Osteocyte (in vitro differentiated cells): ENCODE results near the gene TTLL12. TPM values are rescaled to one million over a fixed set of nuclear protein-coding genes. Genes with fewer than 3 reads are reported as not detected.

Source experiments
- DNase-seq: peaks from one replicate; pipeline ENCODE4 v3.0.0; 2021; ENCODE audit warnings: mixed read lengths; ENCODE audit not compliant: unreplicated experiment; ENCODE audit errors: extremely low spot score
- H3K27ac Mint-ChIP-seq: one replicate; pipeline ENCODE4 v1.8.0; 2021; ENCODE audit warnings: mild to moderate bottlenecking, mixed read lengths; ENCODE audit not compliant: unreplicated experiment
- H3K27me3 Mint-ChIP-seq: one replicate; pipeline ENCODE4 v1.8.0; 2021; ENCODE audit warnings: mixed read lengths; ENCODE audit not compliant: unreplicated experiment
- H3K36me3 Mint-ChIP-seq: one replicate; pipeline ENCODE4 v1.8.0; 2021; ENCODE audit warnings: mixed read lengths; ENCODE audit not compliant: unreplicated experiment
- H3K4me1 Mint-ChIP-seq: one replicate; pipeline ENCODE4 v1.8.0; 2021; ENCODE audit warnings: mixed read lengths; ENCODE audit not compliant: unreplicated experiment
- H3K4me3 Mint-ChIP-seq: one replicate; pipeline ENCODE4 v1.8.0; 2021; ENCODE audit warnings: mild to moderate bottlenecking, moderate library complexity, mixed read lengths; ENCODE audit not compliant: unreplicated experiment
- H3K9me3 Mint-ChIP-seq: one replicate; pipeline ENCODE4 v1.8.0; 2021; ENCODE audit warnings: mixed read lengths; ENCODE audit not compliant: unreplicated experiment
- total RNA-seq: library from RNA; stranded (reverse); gene quantifications from 2 replicates; pipeline ENCODE4 v1.2.1, GENCODE V29; 2021
- TF ChIP-seq, protein P1 (sequence below): fragments of 200-600 bp; sonication (generic); IDR thresholded peaks from 2 replicates; pipeline ENCODE4 v1.5.0; 2021; ENCODE audit warnings: antibody characterized with exemption, mild to moderate bottlenecking, moderate library complexity

Gene TTLL12
- total RNA-seq, 1 donor from 2014 or later, result 35.6 TPM

DNA sequence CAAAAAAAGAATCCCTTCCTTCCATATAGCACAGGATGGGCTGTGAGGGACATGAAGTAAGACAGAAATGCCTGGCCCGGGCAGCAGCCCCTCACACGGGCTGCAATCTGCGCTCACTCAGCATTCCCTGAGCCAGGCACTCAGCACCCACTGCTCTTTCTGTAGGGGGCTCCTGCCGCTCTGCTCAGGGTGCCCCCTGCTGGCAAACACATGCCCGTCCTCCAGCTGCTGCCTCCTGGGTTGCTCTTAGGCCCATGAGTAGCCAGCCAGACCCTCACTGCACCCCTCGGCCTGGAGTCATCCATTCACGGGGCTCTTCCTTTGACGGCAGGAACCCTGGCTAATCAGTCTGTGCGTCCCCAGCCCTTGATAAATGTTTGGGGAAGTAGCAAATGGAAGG is 50.7 kb downstream of the TTLL12 start:
- Mint-ChIP-seq H3K27ac (no peak overlapping the region), H3K36me3 (peaks cover 31% of the 10 kb centered on the region), H3K4me3 (no peak overlapping the region), H3K4me1 (no peaks in the 10 kb centered on the region), H3K27me3 (no peaks in the 10 kb centered on the region), H3K9me3 (no peaks in the 10 kb centered on the region)
- TF ChIP-seq, protein P1, sequence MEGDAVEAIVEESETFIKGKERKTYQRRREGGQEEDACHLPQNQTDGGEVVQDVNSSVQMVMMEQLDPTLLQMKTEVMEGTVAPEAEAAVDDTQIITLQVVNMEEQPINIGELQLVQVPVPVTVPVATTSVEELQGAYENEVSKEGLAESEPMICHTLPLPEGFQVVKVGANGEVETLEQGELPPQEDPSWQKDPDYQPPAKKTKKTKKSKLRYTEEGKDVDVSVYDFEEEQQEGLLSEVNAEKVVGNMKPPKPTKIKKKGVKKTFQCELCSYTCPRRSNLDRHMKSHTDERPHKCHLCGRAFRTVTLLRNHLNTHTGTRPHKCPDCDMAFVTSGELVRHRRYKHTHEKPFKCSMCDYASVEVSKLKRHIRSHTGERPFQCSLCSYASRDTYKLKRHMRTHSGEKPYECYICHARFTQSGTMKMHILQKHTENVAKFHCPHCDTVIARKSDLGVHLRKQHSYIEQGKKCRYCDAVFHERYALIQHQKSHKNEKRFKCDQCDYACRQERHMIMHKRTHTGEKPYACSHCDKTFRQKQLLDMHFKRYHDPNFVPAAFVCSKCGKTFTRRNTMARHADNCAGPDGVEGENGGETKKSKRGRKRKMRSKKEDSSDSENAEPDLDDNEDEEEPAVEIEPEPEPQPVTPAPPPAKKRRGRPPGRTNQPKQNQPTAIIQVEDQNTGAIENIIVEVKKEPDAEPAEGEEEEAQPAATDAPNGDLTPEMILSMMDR, result peak; percentile 59
- no peak for DNase-seq

DNA sequence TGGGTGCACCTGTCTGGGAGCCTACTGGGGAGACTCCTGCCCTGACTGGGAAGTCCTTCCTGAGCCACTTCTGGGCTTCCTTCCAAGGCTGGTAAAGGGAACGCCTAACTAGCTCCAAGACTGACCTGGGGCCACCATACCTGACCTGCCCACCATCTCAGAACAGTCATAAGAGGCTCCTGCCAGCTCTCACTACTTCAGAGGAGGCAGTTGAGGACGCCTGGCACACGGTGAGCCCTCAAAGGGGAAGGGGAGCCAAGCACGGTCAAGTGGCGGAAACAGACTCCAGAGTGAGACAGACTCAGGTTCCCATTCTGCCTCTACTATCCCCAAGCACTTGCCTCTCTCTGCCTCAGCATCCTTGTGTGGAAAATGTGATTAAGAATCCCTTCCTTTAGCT is 51.4 kb downstream of the TTLL12 start:
- no peak for DNase-seq
- Mint-ChIP-seq H3K9me3 (no peaks in the 10 kb centered on the region), H3K27me3 (no peaks in the 10 kb centered on the region), H3K36me3 (peaks cover 29% of the 10 kb centered on the region), H3K27ac (no peak overlapping the region), H3K4me1 (no peaks in the 10 kb centered on the region), H3K4me3 (no peak overlapping the region)
- TF ChIP-seq, protein P1, result no peak

DNA sequence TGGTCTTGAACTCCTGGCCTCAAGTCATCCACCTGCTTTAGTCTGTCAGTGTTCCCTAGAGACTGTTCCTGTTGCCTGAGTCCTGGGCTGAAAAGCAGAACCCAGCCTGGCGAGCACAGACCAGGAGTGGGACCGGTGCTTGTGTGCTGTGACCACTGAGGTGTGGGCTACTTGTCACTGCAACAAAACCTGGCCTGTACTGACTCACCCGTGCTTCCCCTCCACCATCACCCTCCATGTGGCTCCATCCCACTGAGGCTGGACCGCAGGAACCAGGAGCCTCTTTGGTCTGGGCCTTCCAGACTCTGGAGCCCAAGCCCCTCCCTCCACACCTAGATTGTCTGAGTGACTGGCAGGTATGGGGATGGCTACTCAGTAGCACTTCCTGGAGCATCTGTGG is 52.4 kb downstream of the TTLL12 start:
- Mint-ChIP-seq H3K27ac (no peak overlapping the region), H3K4me3 (no peak overlapping the region), H3K4me1 (no peaks in the 10 kb centered on the region), H3K27me3 (no peaks in the 10 kb centered on the region), H3K36me3 (peaks cover 24% of the 10 kb centered on the region), H3K9me3 (no peaks in the 10 kb centered on the region)
- DNase-seq, result no peak
- TF ChIP-seq, protein P1, result no peak

DNA sequence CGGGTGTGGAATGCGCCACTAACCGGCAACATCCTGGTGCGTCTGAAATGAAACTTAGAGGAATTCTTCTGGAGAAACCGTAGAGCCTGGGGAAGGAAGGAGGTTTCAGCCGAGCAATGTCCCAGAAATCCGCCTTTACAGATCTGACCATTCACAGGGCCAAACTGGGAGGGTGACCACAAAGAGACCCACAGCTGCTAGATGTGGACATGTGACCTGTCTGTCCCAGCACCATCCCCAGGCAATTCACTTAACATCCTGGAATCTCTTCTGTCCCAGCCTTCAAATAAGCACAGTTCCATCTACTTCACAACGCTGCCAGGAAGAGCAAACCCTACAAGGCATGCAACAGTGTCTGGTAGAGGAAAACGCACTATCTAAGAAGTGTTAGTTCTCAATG is 53.5 kb downstream of the TTLL12 start:
- DNase-seq, result no peak
- H3K36me3 Mint-ChIP-seq, result peaks cover 19% of the 10 kb centered on the region

DNA sequence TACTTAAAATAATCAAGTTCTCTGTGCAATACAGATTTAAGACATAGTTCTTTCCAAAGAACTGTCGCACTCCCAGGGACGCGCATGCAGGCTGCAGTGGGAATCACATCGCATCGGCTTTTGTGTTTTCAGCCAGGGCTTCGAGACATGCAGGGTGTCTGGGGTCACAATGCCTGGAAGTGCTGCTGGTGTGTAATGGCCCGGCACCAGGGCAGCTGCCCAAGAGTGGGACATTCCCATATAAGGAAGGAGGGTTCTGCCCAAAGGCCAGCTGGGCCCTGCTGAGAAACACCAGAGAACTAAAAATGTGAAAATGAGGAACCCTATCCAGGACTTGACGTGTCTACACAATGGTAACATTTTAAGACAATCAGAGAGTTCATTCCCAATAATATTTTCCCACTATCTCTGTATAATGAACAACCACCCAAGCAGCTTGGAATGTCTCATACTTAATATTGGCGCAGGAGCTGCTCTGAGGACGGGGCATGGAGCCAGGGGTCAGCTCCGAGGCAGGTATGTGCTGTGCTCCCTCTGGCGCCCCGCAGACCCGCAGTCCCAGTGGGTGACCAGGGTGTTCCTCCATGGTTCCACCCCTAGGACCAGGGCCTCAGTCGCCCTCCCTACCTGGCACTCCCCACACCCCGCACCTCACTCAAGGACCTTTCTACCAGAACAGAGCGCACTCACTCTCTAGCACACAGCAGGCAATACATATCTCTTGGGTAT is 55.0 kb downstream of the TTLL12 start:
- H3K27me3 Mint-ChIP-seq, result no peaks in the 10 kb centered on the region
- no peak overlapping the region for H3K4me3 Mint-ChIP-seq
- no peak overlapping the region for H3K27ac Mint-ChIP-seq
- TF ChIP-seq, protein P1, result no peak
- H3K36me3 Mint-ChIP-seq, result peaks cover 10% of the 10 kb centered on the region
- no peaks in the 10 kb centered on the region for H3K9me3 Mint-ChIP-seq
- H3K4me1 Mint-ChIP-seq, result peaks cover 7% of the 10 kb centered on the region
- DNase-seq, result no peak

More for the DNA sequence above, 53.5 kb downstream of the TTLL12 start:
- no peaks in the 10 kb centered on the region for H3K9me3 Mint-ChIP-seq
- TF ChIP-seq, protein P1, result no peak
- no peaks in the 10 kb centered on the region for H3K4me1 Mint-ChIP-seq
- no peak overlapping the region for H3K4me3 Mint-ChIP-seq
- H3K27ac Mint-ChIP-seq, result no peak overlapping the region
- H3K27me3 Mint-ChIP-seq, result no peaks in the 10 kb centered on the region
